GM12865 (cell line): ENCODE results near the gene DPYD.

Source experiments
- DNase-seq: peaks from one replicate; pipeline ENCODE4 v3.0.0; 2010; ENCODE audit warnings: low read depth
- H3K4me3 ChIP-seq: 2 replicates; pipeline ENCODE4 v1.5.1; 2011; ENCODE audit warnings: mild to moderate bottlenecking, low read depth, low read length, control low read depth
- CTCF ChIP-seq: IDR thresholded peaks from 2 replicates; pipeline ENCODE4 v1.5.1; 2011; ENCODE audit warnings: low read length, control low read depth, low read depth, inconsistent platforms; ENCODE audit not compliant: insufficient read depth; ENCODE audit errors: missing control alignments

The DPYD gene

GRCh38 chr1:97140611-97141010 is 780.2 kb downstream of the DPYD start:
- H3K4me3 ChIP-seq: no peak overlapping the region
- no peak for DNase-seq
- no peak for TF ChIP-seq CTCF

GRCh38 chr1:97139512-97139911 is 781.3 kb downstream of the DPYD start:
- no peak for TF ChIP-seq CTCF
- H3K4me3 ChIP-seq: no peak overlapping the region
- no peak for DNase-seq

- no peak overlapping the region for H3K4me3 ChIP-seq
- no peak for TF ChIP-seq CTCF
- no peak for DNase-seq
These were observed 782.3 kb downstream of the DPYD start for GRCh38 chr1:97138515-97139032.

GRCh38 chr1:97137862-97138514 is 782.8 kb downstream of the DPYD start:
- H3K4me3 ChIP-seq: no peak overlapping the region
- DNase-seq: peak; percentile 72
- peak; percentile 69 for TF ChIP-seq CTCF

- no peak for DNase-seq
- H3K4me3 ChIP-seq: no peak overlapping the region
- no peak for TF ChIP-seq CTCF
These were observed 783.8 kb downstream of the DPYD start for GRCh38 chr1:97136996-97137395.

- DNase-seq: no peak
- TF ChIP-seq CTCF: no peak
- no peak overlapping the region for H3K4me3 ChIP-seq
These were observed 784.9 kb downstream of the DPYD start for GRCh38 chr1:97135972-97136371.

- no peak for TF ChIP-seq CTCF
- no peak overlapping the region for H3K4me3 ChIP-seq
- no peak for DNase-seq
These were observed 792.4 kb downstream of the DPYD start for GRCh38 chr1:97128426-97128825.
